H9 (cell line): ENCODE data around the gene NRG2. TPM values are rescaled to one million over a fixed set of nuclear protein-coding genes. Genes with fewer than 3 reads are reported as not detected.

Source experiments
- DNase-seq: peaks from one replicate; pipeline ENCODE4 v3.0.0-alpha.2; 2017
- H2AFZ ChIP-seq: one replicate; pipeline ENCODE4 v1.6.1; 2013; ENCODE audit warnings: mild to moderate bottlenecking, low read length, control low read depth, moderate library complexity
- H2AK5ac ChIP-seq: 2 replicates; pipeline ENCODE4 v1.6.1; 2013; ENCODE audit warnings: low read length, control low read depth, mixed read lengths; ENCODE audit not compliant: insufficient read length
- H2BK120ac ChIP-seq: one replicate; pipeline ENCODE4 v1.6.1; 2013; ENCODE audit warnings: low read depth, mild to moderate bottlenecking, low read length, control low read depth, inconsistent platforms; ENCODE audit not compliant: poor library complexity, severe bottlenecking
- H2BK12ac ChIP-seq: 2 replicates; pipeline ENCODE4 v1.6.1; 2013; ENCODE audit warnings: low read length, control low read depth, mixed read lengths, low read depth; ENCODE audit not compliant: insufficient read length
- H2BK15ac ChIP-seq: 2 replicates; pipeline ENCODE4 v1.6.1; 2013; ENCODE audit warnings: low read depth, low read length, control low read depth
- H2BK20ac ChIP-seq: one replicate; pipeline ENCODE4 v1.6.1; 2013; ENCODE audit warnings: low read depth, mild to moderate bottlenecking, low read length, control low read depth, inconsistent platforms; ENCODE audit not compliant: poor library complexity, severe bottlenecking
- H2BK5ac ChIP-seq: 2 replicates; pipeline ENCODE4 v1.6.1; 2013; ENCODE audit warnings: low read length, control low read depth, mixed read lengths; ENCODE audit not compliant: insufficient read length
- H3K14ac ChIP-seq: 2 replicates; pipeline ENCODE4 v1.6.1; 2013; ENCODE audit warnings: low read length, control low read depth; ENCODE audit not compliant: insufficient read depth
- H3K18ac ChIP-seq: 2 replicates; pipeline ENCODE4 v1.6.1; 2013; ENCODE audit warnings: low read depth, mild to moderate bottlenecking, mixed read lengths, low read length, control low read depth; ENCODE audit not compliant: insufficient read length
- H3K23ac ChIP-seq: 2 replicates; pipeline ENCODE4 v1.6.1; 2013; ENCODE audit warnings: low read length, control low read depth, mixed read lengths, low read depth; ENCODE audit not compliant: insufficient read length
- H3K23me2 ChIP-seq: 2 replicates; pipeline ENCODE4 v1.6.1; 2013; ENCODE audit warnings: low read depth, mild to moderate bottlenecking, mixed read lengths, low read length, control low read depth; ENCODE audit not compliant: insufficient read length, poor library complexity, severe bottlenecking
- H3K27ac ChIP-seq: 2 replicates; pipeline ENCODE4 v1.5.1; 2013; ENCODE audit warnings: low read length, control low read depth, mixed read lengths, low read depth; ENCODE audit not compliant: insufficient read length
- H3K27me3 ChIP-seq: 2 replicates; pipeline ENCODE4 v1.6.1; 2013; ENCODE audit warnings: low read length, control low read depth, inconsistent platforms; ENCODE audit not compliant: insufficient read depth
- H3K4ac ChIP-seq: 2 replicates; pipeline ENCODE4 v1.6.1; 2013; ENCODE audit warnings: low read depth, mild to moderate bottlenecking, control low read depth, inconsistent platforms, low read length, moderate library complexity
- H3K4me1 ChIP-seq: 2 replicates; pipeline ENCODE4 v1.6.1; 2013; ENCODE audit warnings: low read length, control low read depth, inconsistent platforms; ENCODE audit not compliant: insufficient read depth
- H3K4me2 ChIP-seq: 2 replicates; pipeline ENCODE4 v1.6.1; 2013; ENCODE audit warnings: low read length, control low read depth, mixed read lengths; ENCODE audit not compliant: insufficient read length, insufficient read depth
- H3K56ac ChIP-seq: 2 replicates; pipeline ENCODE4 v1.6.1; 2013; ENCODE audit warnings: low read depth, mild to moderate bottlenecking, mixed read lengths, low read length, control low read depth; ENCODE audit not compliant: insufficient read length
- H3K79me1 ChIP-seq: 2 replicates; pipeline ENCODE4 v1.6.1; 2013; ENCODE audit warnings: low read depth, mild to moderate bottlenecking, moderate library complexity, low read length, control low read depth, inconsistent platforms; ENCODE audit not compliant: insufficient read depth, poor library complexity, severe bottlenecking
- H3K79me2 ChIP-seq: 2 replicates; pipeline ENCODE4 v1.6.1; 2013; ENCODE audit warnings: low read length, control low read depth, inconsistent platforms; ENCODE audit not compliant: insufficient read depth
- H3K9ac ChIP-seq: 2 replicates; pipeline ENCODE4 v1.6.1; 2013; ENCODE audit warnings: low read length, control low read depth, mixed read lengths; ENCODE audit not compliant: insufficient read length; ENCODE audit errors: extremely low read depth
- H3K9me3 ChIP-seq: one replicate; pipeline ENCODE4 v1.6.1; 2013; ENCODE audit warnings: low read depth, low read length, inconsistent platforms; ENCODE audit not compliant: control insufficient read depth
- H3T11ph ChIP-seq: one replicate; pipeline ENCODE4 v1.6.1; 2013; ENCODE audit warnings: mild to moderate bottlenecking, low read length, control low read depth, inconsistent platforms
- H4K20me1 ChIP-seq: one replicate; pipeline ENCODE4 v1.6.1; 2013; ENCODE audit not compliant: control insufficient read depth, insufficient read length, insufficient read depth
- H4K5ac ChIP-seq: 2 replicates; pipeline ENCODE4 v1.6.1; 2013; ENCODE audit warnings: low read depth, mild to moderate bottlenecking, mixed read lengths, low read length, control low read depth; ENCODE audit not compliant: insufficient read length
- H4K8ac ChIP-seq: replicated peaks from 2 replicates; pipeline ENCODE4 v1.6.1; 2013; ENCODE audit warnings: low read length, control low read depth, mixed read lengths, low read depth; ENCODE audit not compliant: insufficient read length
- H4K91ac ChIP-seq: 2 replicates; pipeline ENCODE4 v1.6.1; 2013; ENCODE audit warnings: low read depth, mild to moderate bottlenecking, moderate library complexity, mixed read lengths, low read length, control low read depth; ENCODE audit not compliant: insufficient read length
- H3K27ac Mint-ChIP-seq, 3 experiments: 2 replicates in 2 of 3; 3 replicates in 1 of 3; pipeline ENCODE4 v1.8.0; 2020 to 2021; ENCODE audit warnings: mixed read lengths in 3 of 3, mild to moderate bottlenecking in 1 of 3, moderate library complexity in 1 of 3
- H3K27me3 Mint-ChIP-seq: 2 replicates; pipeline ENCODE4 v1.8.0; 2021; ENCODE audit warnings: low read depth, mild to moderate bottlenecking, moderate library complexity, mixed read lengths
- H3K36me3 Mint-ChIP-seq, 3 experiments: 2 replicates in 2 of 3; 3 replicates in 1 of 3; pipeline ENCODE4 v1.8.0; 2020 to 2021; ENCODE audit warnings: low read depth in 3 of 3, mixed read lengths in 3 of 3; ENCODE audit not compliant: insufficient read depth in 1 of 3
- H3K4me1 Mint-ChIP-seq, 2 experiments: 2 replicates each; pipeline ENCODE4 v1.8.0; 2020; ENCODE audit warnings: mixed read lengths in 2 of 2
- H3K4me3 Mint-ChIP-seq, 2 experiments: 2 replicates in 1 of 2; 3 replicates in 1 of 2; pipeline ENCODE4 v1.8.0; 2020 to 2021; ENCODE audit warnings: mild to moderate bottlenecking in 2 of 2, mixed read lengths in 2 of 2, moderate library complexity in 1 of 2
- H3K9me3 Mint-ChIP-seq, 2 experiments: 2 replicates in 1 of 2; 3 replicates in 1 of 2; pipeline ENCODE4 v1.8.0; 2020; ENCODE audit warnings: mild to moderate bottlenecking in 2 of 2, mixed read lengths in 2 of 2, moderate library complexity in 1 of 2
- CTCF ChIP-seq: fragments of 200-600 bp; sonication (generic); conservative IDR thresholded peaks from 3 replicates; pipeline ENCODE4 v1.8.0; 2021; ENCODE audit warnings: antibody characterized with exemption, mild to moderate bottlenecking
- WGBS: extraction: QIAGEN DNeasy Blood & Tissue Kit; methylation state at CpG from one replicate; pipeline ENCODE4 v1.1.7; 2013; ENCODE audit warnings: missing lambda C conversion rate, low lambda C conversion rate, mixed read lengths; ENCODE audit not compliant: insufficient read length; ENCODE audit errors: extremely low coverage; 5-methylcytosine and 5-hydroxymethylcytosine counted together
- total RNA-seq: library from RNA; stranded (reverse); gene quantifications from 2 replicates; pipeline ENCODE4 v1.2.1, GENCODE V29; 2021

The NRG2 gene
- total RNA-seq, 1 experiment from 2014 or later, result not detected

- Histone ChIP-seq H2AFZ (no peak overlapping the region), H4K20me1 (no peaks in the 10 kb centered on the region), H3K79me2 (no peaks in the 10 kb centered on the region), H3K27ac (no peak overlapping the region), H3K4me2 (no peak overlapping the region), H3K23me2 (no peaks in the 10 kb centered on the region), H4K91ac (no peak overlapping the region), H4K5ac (no peak overlapping the region), H3K23ac (no peak overlapping the region), H3T11ph (no peak overlapping the region), H2BK5ac (no peak overlapping the region), H2BK20ac (no peak overlapping the region), H3K27me3 (no peaks in the 10 kb centered on the region; the same call in 1 of the 2 replicates), H3K4me1 (0 out of 2 replicates have a peak, but pooled peaks cover 2% of the 10 kb centered on the region), H3K56ac (no peak overlapping the region), H3K18ac (no peak overlapping the region), H2BK12ac (no peak overlapping the region), H3K4ac (no peak overlapping the region), H2BK120ac (no peak overlapping the region), H3K14ac (no peak overlapping the region), H3K79me1 (no peaks in the 10 kb centered on the region), H3K9ac (no peak overlapping the region), H3K9me3 (no peaks in the 10 kb centered on the region), H4K8ac (no peak overlapping the region), H2AK5ac (no peak overlapping the region), H2BK15ac (no peak overlapping the region)
- H3K36me3 Mint-ChIP-seq, result no peaks in the 10 kb centered on the region
- peaks cover 9 to 14% of the 10 kb centered on the region in 2 experiments for H3K4me1 Mint-ChIP-seq
- H3K27ac Mint-ChIP-seq, result no peak overlapping the region
- no CpG with 5 or more reads among the region's 4 CpGs for WGBS
- no peak for DNase-seq
- no peak overlapping the region for H3K4me3 Mint-ChIP-seq
- no peak for TF ChIP-seq CTCF
- peaks cover 34% of the 10 kb centered on the region for H3K27me3 Mint-ChIP-seq
- no peaks in the 10 kb centered on the region for H3K9me3 Mint-ChIP-seq
Observed at GRCh38 chr5:139912804-139913203, 130.3 kb downstream of the NRG2 start.
